Endothelial cell of umbilical vein (primary cell): ENCODE data around the gene CDKN2B-AS1. TPM values are rescaled to one million over a fixed set of nuclear protein-coding genes. Genes with fewer than 3 reads are reported as not detected.

Experiments
- BruUV-seq: library from RNA; stranded (reverse); fragments of 400-500 nt; replicated peaks from 2 replicates; lab custom pipeline; 2021; lab: Mats Ljungman, UMichigan
- CTCF ChIA-PET: fragments of 300-600, 350-600 bp; sonication (Branson Sonifier 250); formaldehyde crosslinking; loops from one replicate; lab custom pipeline; 2021; ENCODE audit warnings: antibody characterized with exemption, inconsistent platforms; lab: Charles Lee
- POLR2A ChIA-PET: fragments of 300-600, 350-600 bp; sonication (Branson Sonifier 250); formaldehyde crosslinking; loops from one replicate; lab custom pipeline; 2021; ENCODE audit warnings: antibody characterized with exemption, inconsistent platforms; lab: Charles Lee
- DNase-seq: peaks from one replicate; pipeline ENCODE4 v3.0.0-alpha.2; 2011; ENCODE audit warnings: low read depth, low spot score
- FAIRE-seq: peaks from 2 replicates; lab custom pipeline; 2011; peaks lifted over from hg19 to GRCh38; lab: Jason Lieb, UNC
- H2AFZ ChIP-seq: 2 replicates; pipeline ENCODE4 v1.6.0; 2012; ENCODE audit warnings: low read depth, low read length, control low read depth, inconsistent platforms
- H3K27ac ChIP-seq: 2 replicates; pipeline ENCODE4 v1.5.1; 2011; ENCODE audit warnings: low read depth, mild to moderate bottlenecking, control low read depth, low read length, moderate library complexity; ENCODE audit not compliant: insufficient read depth
- H3K27me3 ChIP-seq, 2 experiments: 2 replicates each; pipeline versions ENCODE4 v1.6.0 to v1.6.1; 2011; ENCODE audit warnings: low read length in 2 of 2, mixed read lengths in 1 of 2; ENCODE audit not compliant: control insufficient read depth in 2 of 2, insufficient read depth in 2 of 2
- H3K36me3 ChIP-seq, 2 experiments: 2 replicates in 1 of 2; 3 replicates in 1 of 2; pipeline ENCODE4 v1.5.1; 2011; ENCODE audit warnings: low read length in 2 of 2, mild to moderate bottlenecking in 1 of 2, moderate library complexity in 1 of 2; ENCODE audit not compliant: control insufficient read depth in 2 of 2, insufficient read depth in 2 of 2; ENCODE audit errors: extremely low read depth in 1 of 2
- H3K4me1 ChIP-seq: 3 replicates; pipeline ENCODE4 v1.5.1; 2011; ENCODE audit warnings: mild to moderate bottlenecking, low read length; ENCODE audit not compliant: control insufficient read depth, insufficient read depth; ENCODE audit errors: extremely low read depth
- H3K4me2 ChIP-seq: 2 replicates; pipeline ENCODE4 v1.6.1; 2011; ENCODE audit warnings: low read length, control low read depth, mixed read lengths; ENCODE audit not compliant: insufficient read depth
- H3K4me3 ChIP-seq, 3 experiments: fragments of 200-600 bp in 1 of 3; sonication (generic), shearing (Covaris generic) in 1 of 3; replicated peaks in 1 of 3; 2 replicates each; pipeline ENCODE4 v1.5.1; 2011 to 2016; ENCODE audit warnings: control low read depth in 3 of 3, low read length in 3 of 3, mild to moderate bottlenecking in 2 of 3, inconsistent platforms in 1 of 3, low read depth in 1 of 3, moderate library complexity in 1 of 3; ENCODE audit not compliant: insufficient read depth in 1 of 3
- H3K79me2 ChIP-seq: 2 replicates; pipeline ENCODE4 v1.6.0; 2012; ENCODE audit warnings: low read length, inconsistent platforms; ENCODE audit not compliant: control insufficient read depth, insufficient read depth
- H3K9ac ChIP-seq: replicated peaks from 2 replicates; pipeline ENCODE3; 2011; ENCODE audit warnings: low read length, control low read depth; ENCODE audit not compliant: insufficient read depth; ENCODE audit errors: extremely low read depth
- H3K9me1 ChIP-seq: replicated peaks from 3 replicates; pipeline ENCODE4 v1.6.0; 2011; ENCODE audit warnings: mild to moderate bottlenecking, low read length; ENCODE audit not compliant: control insufficient read depth, insufficient read depth; ENCODE audit errors: extremely low read depth
- H3K9me3 ChIP-seq: replicated peaks from 2 replicates; pipeline ENCODE4 v1.5.1; 2012; ENCODE audit warnings: low read length, inconsistent platforms; ENCODE audit not compliant: control insufficient read depth, insufficient read depth
- H4K20me1 ChIP-seq: replicated peaks from 2 replicates; pipeline ENCODE3; 2011; ENCODE audit warnings: mild to moderate bottlenecking, low read length; ENCODE audit not compliant: control insufficient read depth, insufficient read depth; ENCODE audit errors: extremely low read depth
- EZH2 ChIP-seq: IDR thresholded peaks from 2 replicates; pipeline ENCODE4 v1.6.1; 2012; ENCODE audit warnings: borderline replicate concordance, low read depth, mild to moderate bottlenecking, moderate library complexity, low read length, inconsistent platforms; ENCODE audit not compliant: severe bottlenecking
- FOS ChIP-seq: IDR thresholded peaks from 2 replicates; pipeline ENCODE4 v1.6.1; 2011; ENCODE audit warnings: mild to moderate bottlenecking, low read length, moderate library complexity, borderline replicate concordance; ENCODE audit not compliant: insufficient read depth
- GATA2 ChIP-seq: IDR thresholded peaks from 2 replicates; pipeline ENCODE4 v1.7.0; 2011; ENCODE audit warnings: low read depth, mild to moderate bottlenecking, moderate library complexity, mixed read lengths, low read length; ENCODE audit not compliant: insufficient read length, insufficient read depth
- JUN ChIP-seq: IDR thresholded peaks from 2 replicates; pipeline ENCODE4 v1.6.1; 2011; ENCODE audit warnings: borderline replicate concordance, low read depth; ENCODE audit not compliant: insufficient read length, insufficient read depth
- POLR2A ChIP-seq: IDR thresholded peaks from 2 replicates; pipeline ENCODE4 v1.6.1; 2012; ENCODE audit warnings: low read depth, mild to moderate bottlenecking, control low read depth, low read length
- POLR2AphosphoS5 ChIP-seq: IDR thresholded peaks from 2 replicates; pipeline ENCODE4 v1.6.1; 2012; ENCODE audit warnings: low read depth, mild to moderate bottlenecking, control low read depth, low read length, moderate library complexity; ENCODE audit not compliant: insufficient read depth
- dilution Hi-C: fragments of 300-500 bp; cut with MboI; formaldehyde crosslinking; loops from one replicate; pipeline ENCODE4 v1.15.0; 2019; ENCODE audit warnings: low sequenced_read_pairs; ENCODE audit not compliant: extremely low pct_ligation_motif_present
- intact Hi-C: fragments of 100-400 bp; cut with micrococcal nuclease; formaldehyde crosslinking; loops from one replicate; pipeline ENCODE4 v1.10.0; 2022
- polyA plus RNA-seq, 4 experiments: library from polyadenylated mRNA; depleted of rRNA in 3 of 4; stranded (reverse) in 3 of 4; unstranded in 1 of 4; fragments of >200 nt; gene quantifications; 2 replicates each; pipeline versions ENCODE4 v1.2.1 to v1.2.3, GENCODE V29; 2011 to 2012; ENCODE audit warnings: missing spikeins in 1 of 4
- total RNA-seq: library from RNA; stranded (reverse); gene quantifications from 2 replicates; pipeline ENCODE4 v1.2.3, GENCODE V29; 2021
- TF ChIP-seq, protein P1 (sequence below): IDR thresholded peaks from 2 replicates; pipeline ENCODE4 v1.6.1; 2011; ENCODE audit not compliant: insufficient read depth, insufficient read length

The CDKN2B-AS1 gene
- total and polyA plus RNA-seq, 2 donors (not counting 3 experiments of a cell fraction or from before 2014, with no cell fraction given), result 0.44 to 1.9 TPM

DNA sequence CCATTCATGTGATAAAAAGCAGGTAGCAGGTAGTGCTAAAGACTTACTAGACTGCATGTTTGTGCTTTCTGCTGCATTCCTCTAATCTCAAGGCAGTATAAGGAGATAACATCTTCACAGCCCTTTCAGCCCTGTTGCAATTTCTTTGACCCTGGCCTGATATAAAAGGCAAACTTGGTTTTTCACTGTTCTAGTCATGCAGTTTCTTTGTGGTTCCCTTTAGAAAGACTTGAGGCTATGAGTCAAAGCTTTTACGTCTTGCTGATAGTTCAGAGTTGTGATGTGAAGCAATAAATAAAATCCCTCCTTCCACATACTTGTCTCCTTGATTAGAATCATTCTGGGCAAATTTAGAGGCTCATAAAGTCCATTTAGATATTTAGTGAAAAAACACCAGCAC, 103.1 kb downstream of the CDKN2B-AS1 start:
- POLR2A ChIA-PET, result no interaction called here
- BruUV-seq, result no TSS peak
- H3K9ac ChIP-seq, result no peak overlapping the region

DNA sequence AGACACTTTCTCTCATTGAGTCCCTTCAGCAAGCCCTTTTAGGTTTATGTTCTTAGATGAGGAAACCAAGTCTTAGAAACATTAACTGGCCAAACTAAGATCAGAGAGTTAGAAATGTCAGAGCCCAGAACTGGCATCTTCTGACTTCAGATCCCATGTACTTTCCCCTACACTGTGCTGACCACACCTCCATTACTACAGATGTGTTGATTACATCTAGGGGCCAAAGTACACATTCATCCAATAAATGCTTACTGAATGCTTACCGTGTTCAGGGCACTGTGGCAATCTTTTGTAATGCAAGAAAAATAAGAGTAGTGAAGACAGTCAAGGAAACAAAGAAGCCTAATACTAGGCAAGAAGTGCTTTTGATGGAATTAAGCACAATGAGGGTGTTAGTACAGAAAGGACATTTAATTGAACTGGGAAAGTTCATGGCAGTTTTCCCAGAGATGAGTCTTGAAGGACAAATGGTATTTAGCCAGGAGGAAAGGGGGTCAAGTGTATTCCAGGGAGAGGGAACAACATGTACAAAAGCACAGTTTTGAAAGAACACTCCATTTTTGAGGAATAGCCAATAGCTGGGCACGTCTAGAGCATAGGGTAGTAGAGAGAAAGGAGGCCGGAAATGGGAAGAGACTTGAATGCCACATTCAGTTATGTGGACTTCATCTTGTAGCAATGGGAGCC, 104.2 kb downstream of the CDKN2B-AS1 start:
- no peaks in the 10 kb centered on the region for H3K9me1 ChIP-seq
- no TSS peak for BruUV-seq
- no peaks in the 10 kb centered on the region for H3K36me3 ChIP-seq
- no peak for TF ChIP-seq FOS
- FAIRE-seq (no peak), DNase-seq (no peak)
- H4K20me1 ChIP-seq, result no peaks in the 10 kb centered on the region
- CTCF ChIA-PET, result no interaction called here
- no peak overlapping the region for H3K27ac ChIP-seq
- dilution Hi-C loops (no loop called here), intact Hi-C loops (no loop called here)
- H3K79me2 ChIP-seq, result no peaks in the 10 kb centered on the region
- H3K4me1 ChIP-seq, result peaks cover 11% of the 10 kb centered on the region
- no peak overlapping the region for H3K4me2 ChIP-seq
- no peak overlapping the region for H3K4me3 ChIP-seq
- POLR2A ChIA-PET, result no interaction called here
- no peaks in the 10 kb centered on the region for H3K9me3 ChIP-seq
- peak overlapping the region; percentile 17 for H2AFZ ChIP-seq
- H3K27me3 ChIP-seq, result no peaks in the 10 kb centered on the region
- H3K9ac ChIP-seq, result no peak overlapping the region

More for the DNA sequence above, 103.1 kb downstream of the CDKN2B-AS1 start:
- FAIRE-seq, result no peak
- Histone ChIP-seq H3K4me1 (peaks cover 2% of the 10 kb centered on the region), H3K27me3 (no peaks in the 10 kb centered on the region), H3K4me2 (no peak overlapping the region), H3K9me1 (no peaks in the 10 kb centered on the region), H4K20me1 (no peaks in the 10 kb centered on the region), H3K9me3 (no peaks in the 10 kb centered on the region), H3K27ac (no peak overlapping the region), H3K79me2 (no peaks in the 10 kb centered on the region), H2AFZ (no peak overlapping the region), H3K4me3 (no peak overlapping the region), H3K36me3 (no peaks in the 10 kb centered on the region)
- CTCF ChIA-PET, result no interaction called here
- no peak for DNase-seq
- dilution Hi-C loops, result no loop called here
- no peak for TF ChIP-seq EZH2
- TF ChIP-seq JUN, result no peak
- no peak for TF ChIP-seq POLR2AphosphoS5
- peak; percentile 9 for TF ChIP-seq GATA2
- TF ChIP-seq POLR2A, result no peak
- TF ChIP-seq, protein P1, sequence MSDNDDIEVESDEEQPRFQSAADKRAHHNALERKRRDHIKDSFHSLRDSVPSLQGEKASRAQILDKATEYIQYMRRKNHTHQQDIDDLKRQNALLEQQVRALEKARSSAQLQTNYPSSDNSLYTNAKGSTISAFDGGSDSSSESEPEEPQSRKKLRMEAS, result no peak
- intact Hi-C loops, result no loop called here
